Suprapubic skin (tissue), 4 donors: Measurements from ENCODE around the gene NNAT. TPM values are rescaled to one million over a fixed set of nuclear protein-coding genes. Genes with fewer than 3 reads are reported as not detected.
A peak's percentile ranks its signal among the peaks of the same experiment; 100 is the strongest.

Experiments used
- DNase-seq, 2 donors: peaks; one replicate each; pipeline ENCODE4 v3.0.0-alpha.2; 2019; ENCODE audit warnings: low spot score in 2 of 2
- H3K27ac ChIP-seq: fragments of 200-600 bp; sonication (generic); one replicate; pipeline ENCODE4 v1.5.1; 2019
- H3K27me3 ChIP-seq: fragments of 200-600 bp; sonication (generic); one replicate; pipeline ENCODE4 v1.5.1; 2019
- H3K36me3 ChIP-seq: fragments of 200-600 bp; sonication (generic); one replicate; pipeline ENCODE4 v1.5.1; 2019
- H3K4me1 ChIP-seq: fragments of 200-600 bp; sonication (generic); one replicate; pipeline ENCODE4 v1.5.1; 2019
- H3K4me3 ChIP-seq: fragments of 200-600 bp; sonication (generic); one replicate; pipeline ENCODE4 v1.5.1; 2019; ENCODE audit warnings: mild to moderate bottlenecking
- H3K9me3 ChIP-seq: fragments of 200-600 bp; sonication (generic); one replicate; pipeline ENCODE4 v1.5.1; 2019
- CTCF ChIP-seq, 2 donors: fragments of 200-600 bp in 1 of 2; fragments of 450-650 bp in 1 of 2; sonication (generic) in 1 of 2; IDR thresholded peaks; one replicate each; pipeline ENCODE4 v1.5.1; 2016 to 2019; ENCODE audit warnings: antibody characterized with exemption in 2 of 2, mild to moderate bottlenecking in 1 of 2, moderate library complexity in 1 of 2
- EP300 ChIP-seq: sonication (generic); formaldehyde crosslinking; IDR thresholded peaks from one replicate; pipeline ENCODE4 v1.6.1; 2017; ENCODE audit warnings: antibody characterized with exemption
- POLR2A ChIP-seq, 2 donors: fragments of 450-650 bp; IDR thresholded peaks; one replicate each; pipeline ENCODE4 v1.6.1; 2017; ENCODE audit warnings: antibody characterized with exemption in 2 of 2, mild to moderate bottlenecking in 2 of 2, moderate library complexity in 2 of 2
- POLR2AphosphoS5 ChIP-seq, 3 donors: sonication (generic); formaldehyde crosslinking; IDR thresholded peaks; one replicate each; pipeline ENCODE4 v1.6.1; 2017; ENCODE audit warnings: antibody characterized with exemption in 3 of 3
- WGBS: methylation state at CpG from one replicate; pipeline ENCODE4 v1.1.5; 2018; 5-methylcytosine and 5-hydroxymethylcytosine counted together
- total RNA-seq, 4 donors: library from RNA; depleted of rRNA; stranded (reverse); fragments of >200 nt; gene quantifications; one replicate each; pipeline ENCODE4 v1.1.0, GENCODE V29; 2016

NNAT gene
- total RNA-seq, 4 donors from 2014 or later, result 3.0 to 15.2 (median 6.2) TPM

- TF ChIP-seq POLR2A (IDR thresholded peaks at IDR 0.05) (no peak), POLR2AphosphoS5 (IDR thresholded peaks at IDR 0.05) (no peak), EP300 (no peak), CTCF (IDR thresholded peaks at IDR 0.05) (no peak)
- peaks cover 41% of the 10 kb centered on the region for H3K36me3 ChIP-seq
Observed at GRCh38 chr20:37518059-37518458, 3.0 kb upstream of the NNAT start.

DNA sequence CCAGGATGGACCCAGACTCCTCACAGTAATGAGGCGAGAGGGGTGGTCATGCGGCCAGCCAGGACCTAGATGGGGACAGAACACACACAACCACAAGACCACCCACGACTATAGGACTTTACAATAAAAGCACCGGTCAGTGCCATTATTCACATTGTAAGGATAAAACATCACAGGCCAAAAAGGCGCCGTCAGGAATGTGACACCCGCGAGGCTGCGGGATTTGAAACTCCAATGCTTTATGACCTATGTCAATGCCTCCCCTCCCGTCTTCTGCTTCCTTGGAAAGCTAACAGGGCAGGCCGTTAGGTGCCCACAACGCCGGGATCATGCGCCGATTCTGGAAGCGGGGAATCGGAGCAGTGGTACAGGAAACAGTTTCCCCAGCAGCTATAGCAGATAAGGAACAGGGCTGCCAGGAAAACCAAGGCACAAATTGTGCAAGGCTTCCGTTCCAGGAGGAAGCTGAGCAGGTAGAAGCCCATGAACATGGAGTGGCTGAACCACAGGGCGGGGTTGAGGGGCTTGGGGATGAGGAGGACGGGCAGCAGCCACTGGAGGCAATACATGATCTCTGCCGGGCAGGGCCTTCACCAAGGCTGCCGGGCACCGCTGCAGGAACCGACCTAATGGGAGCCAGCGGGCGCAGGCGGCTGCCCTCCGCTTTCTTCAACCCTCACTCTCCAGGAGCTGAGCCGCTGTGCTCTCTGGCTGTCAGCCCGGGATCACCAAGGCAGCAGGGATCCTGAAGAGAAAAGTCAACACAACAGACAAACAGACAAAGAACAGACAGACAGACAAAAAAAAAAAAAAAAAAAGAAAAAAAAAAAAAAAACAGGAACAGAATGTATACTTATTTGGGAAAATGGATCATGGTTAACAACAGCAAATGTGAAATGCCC lies 2.2 kb upstream of the NNAT start:
- Histone ChIP-seq H3K4me1 (peaks cover 51% of the 10 kb centered on the region), H3K27ac (no peak overlapping the region), H3K4me3 (no peak overlapping the region), H3K36me3 (peaks cover 33% of the 10 kb centered on the region), H3K27me3 (no peaks in the 10 kb centered on the region), H3K9me3 (no peaks in the 10 kb centered on the region)
- 72% methylated on average over 30 of the region's 30 CpGs for WGBS
- TF ChIP-seq CTCF (IDR thresholded peaks at IDR 0.05), result no peak
- TF ChIP-seq POLR2A (IDR thresholded peaks at IDR 0.05), result no peak
- no peak for TF ChIP-seq POLR2AphosphoS5 (IDR thresholded peaks at IDR 0.05)
- no peak for TF ChIP-seq EP300
- no peak for DNase-seq

More at GRCh38 chr20:37518059-37518458, 3.0 kb upstream of the NNAT start:
- H3K27ac ChIP-seq, result no peak overlapping the region
- no peaks in the 10 kb centered on the region for H3K9me3 ChIP-seq
- WGBS, result 83% methylated on average over 7 of the region's 7 CpGs
- no peaks in the 10 kb centered on the region for H3K27me3 ChIP-seq
- no peak overlapping the region for H3K4me3 ChIP-seq
- H3K4me1 ChIP-seq, result peaks cover 43% of the 10 kb centered on the region
- no peak for DNase-seq

- DNase-seq, result no peak
- Histone ChIP-seq H3K9me3 (no peaks in the 10 kb centered on the region), H3K36me3 (peaks cover 24% of the 10 kb centered on the region), H3K27ac (peak overlapping the region; percentile 20), H3K4me3 (no peak overlapping the region), H3K4me1 (peaks cover 60% of the 10 kb centered on the region), H3K27me3 (no peaks in the 10 kb centered on the region)
- no peak for TF ChIP-seq CTCF (IDR thresholded peaks at IDR 0.05)
- TF ChIP-seq EP300, result no peak
- TF ChIP-seq POLR2AphosphoS5 (IDR thresholded peaks at IDR 0.05), result no peak
- TF ChIP-seq POLR2A (IDR thresholded peaks at IDR 0.05), result no peak
- WGBS, result 82% methylated on average over 39 of the region's 39 CpGs
Observed at GRCh38 chr20:37519508-37520418, 1.3 kb upstream of the NNAT start.

DNA sequence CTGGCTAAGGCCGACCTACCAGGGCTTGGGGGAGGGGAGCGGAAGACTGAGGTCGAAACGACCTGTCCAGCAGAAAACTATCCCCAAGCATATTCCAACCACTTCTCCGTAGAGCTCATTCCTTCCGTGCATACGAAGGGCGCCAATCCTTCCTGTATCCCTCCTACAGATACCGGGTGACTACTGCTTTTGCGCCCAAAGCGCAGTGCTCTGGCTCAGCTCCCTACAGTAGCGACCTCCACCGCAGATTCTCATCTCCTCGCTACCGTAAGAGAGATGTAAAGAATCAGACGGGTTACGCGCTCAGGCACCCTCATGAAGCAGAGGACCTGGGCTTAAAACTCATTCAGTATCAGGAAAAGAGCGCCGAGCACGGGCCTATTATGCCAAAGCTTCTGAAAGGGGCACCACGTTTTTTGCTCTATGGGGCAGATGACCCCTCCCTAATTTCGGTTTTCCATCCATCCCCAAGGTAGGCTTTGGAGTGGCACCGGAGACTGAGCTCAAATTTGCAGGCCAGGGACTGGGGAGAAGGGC lies 563 bp upstream of the NNAT start:
- peak in 1 of 2 donors; percentile 47 for DNase-seq
- TF ChIP-seq POLR2AphosphoS5 (IDR thresholded peaks at IDR 0.05), result no peak
- TF ChIP-seq EP300, result no peak
- no peak for TF ChIP-seq POLR2A (IDR thresholded peaks at IDR 0.05)
- no peak for TF ChIP-seq CTCF (IDR thresholded peaks at IDR 0.05)
- Histone ChIP-seq H3K4me3 (no peak overlapping the region), H3K27me3 (no peaks in the 10 kb centered on the region), H3K27ac (no peak overlapping the region), H3K36me3 (peaks cover 17% of the 10 kb centered on the region), H3K4me1 (peaks cover 67% of the 10 kb centered on the region), H3K9me3 (no peaks in the 10 kb centered on the region)
- WGBS, result 88% methylated on average over 24 of the region's 24 CpGs
